ENCODE data around the gene FAM89A.

DNA sequence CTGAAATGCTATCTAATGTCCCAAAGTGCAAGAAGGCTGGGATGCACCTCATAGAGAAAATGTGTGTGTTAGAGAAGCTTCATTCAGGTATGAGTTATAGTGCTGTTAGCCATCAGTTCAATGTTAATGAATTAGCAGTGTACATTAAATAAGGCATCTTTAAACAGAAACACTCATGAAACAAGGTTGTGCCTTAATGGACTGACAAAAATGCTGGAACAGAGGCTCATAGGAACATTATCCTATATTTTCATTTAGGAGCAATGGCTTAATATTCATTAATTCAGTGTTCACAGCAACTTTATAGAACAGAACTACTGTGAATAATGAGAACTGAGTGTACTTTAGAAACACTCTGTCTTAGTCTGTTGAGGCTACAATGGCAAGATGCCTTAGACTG is 15.2 kb upstream of the FAM89A start:
- TF ChIP-seq, protein P1, sequence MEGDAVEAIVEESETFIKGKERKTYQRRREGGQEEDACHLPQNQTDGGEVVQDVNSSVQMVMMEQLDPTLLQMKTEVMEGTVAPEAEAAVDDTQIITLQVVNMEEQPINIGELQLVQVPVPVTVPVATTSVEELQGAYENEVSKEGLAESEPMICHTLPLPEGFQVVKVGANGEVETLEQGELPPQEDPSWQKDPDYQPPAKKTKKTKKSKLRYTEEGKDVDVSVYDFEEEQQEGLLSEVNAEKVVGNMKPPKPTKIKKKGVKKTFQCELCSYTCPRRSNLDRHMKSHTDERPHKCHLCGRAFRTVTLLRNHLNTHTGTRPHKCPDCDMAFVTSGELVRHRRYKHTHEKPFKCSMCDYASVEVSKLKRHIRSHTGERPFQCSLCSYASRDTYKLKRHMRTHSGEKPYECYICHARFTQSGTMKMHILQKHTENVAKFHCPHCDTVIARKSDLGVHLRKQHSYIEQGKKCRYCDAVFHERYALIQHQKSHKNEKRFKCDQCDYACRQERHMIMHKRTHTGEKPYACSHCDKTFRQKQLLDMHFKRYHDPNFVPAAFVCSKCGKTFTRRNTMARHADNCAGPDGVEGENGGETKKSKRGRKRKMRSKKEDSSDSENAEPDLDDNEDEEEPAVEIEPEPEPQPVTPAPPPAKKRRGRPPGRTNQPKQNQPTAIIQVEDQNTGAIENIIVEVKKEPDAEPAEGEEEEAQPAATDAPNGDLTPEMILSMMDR (IDR thresholded peaks at IDR 0.05; ENCODE audit: poor library complexity), result no peak
- no peak for TF ChIP-seq EZH2 (IDR thresholded peaks at IDR 0.05; ENCODE audit: borderline replicate concordance)

All from hepatocyte (in vitro differentiated cells).